Activated B cell treated with CpG ODN at 0.5 μM for 24 hours (primary cell): Measurements from ENCODE around the gene TTC9. TPM values are rescaled to one million over a fixed set of nuclear protein-coding genes. Genes with fewer than 3 reads are reported as not detected.

Experiments
- ATAC-seq: fragments of 200-7000 bp; cut with Tn5 transposase; one replicate; pipeline ENCODE4 v1.10.0; 2021; ENCODE audit warnings: low read depth, mild to moderate bottlenecking, moderate library complexity
- CTCF ChIA-PET: fragments of 350-600 bp; sonication (Branson Sonifier 250); formaldehyde crosslinking; loops from one replicate; lab custom pipeline; 2021; ENCODE audit warnings: antibody characterized with exemption; lab: Charles Lee
- POLR2A ChIA-PET: fragments of 350-600 bp; sonication (Branson Sonifier 250); formaldehyde crosslinking; loops from one replicate; lab custom pipeline; 2021; ENCODE audit warnings: antibody characterized with exemption; lab: Charles Lee
- DNase-seq: peaks from one replicate; pipeline ENCODE4 v3.0.0; 2022
- H3K27ac Mint-ChIP-seq: one replicate; pipeline ENCODE4 v1.8.0; 2020; ENCODE audit warnings: mixed read lengths
- H3K27me3 Mint-ChIP-seq: one replicate; pipeline ENCODE4 v1.8.0; 2021; ENCODE audit warnings: mixed read lengths
- H3K36me3 Mint-ChIP-seq: one replicate; pipeline ENCODE4 v1.8.0; 2021; ENCODE audit warnings: low read depth, mixed read lengths
- H3K4me1 Mint-ChIP-seq: one replicate; pipeline ENCODE4 v1.8.0; 2021; ENCODE audit warnings: mixed read lengths
- H3K4me3 Mint-ChIP-seq: one replicate; pipeline ENCODE4 v1.8.0; 2020; ENCODE audit warnings: mild to moderate bottlenecking, mixed read lengths
- H3K9me3 Mint-ChIP-seq: one replicate; pipeline ENCODE4 v1.8.0; 2020; ENCODE audit warnings: mixed read lengths
- intact Hi-C: fragments of 100-400 bp; cut with micrococcal nuclease; formaldehyde crosslinking; loops from one replicate; pipeline ENCODE4 v1.15.1; 2024
- total RNA-seq: library from RNA; stranded (reverse); gene quantifications from 2 replicates; pipeline ENCODE4 v1.2.3, GENCODE V29; 2022
- TF ChIP-seq, protein P1 (sequence below): fragments of 200-600 bp; IDR thresholded peaks from one replicate; pipeline ENCODE4 v1.8.0; 2022; ENCODE audit warnings: antibody characterized with exemption, mild to moderate bottlenecking

TTC9 gene
- total RNA-seq, 1 donor from 2014 or later, result 12.4 TPM

DNA sequence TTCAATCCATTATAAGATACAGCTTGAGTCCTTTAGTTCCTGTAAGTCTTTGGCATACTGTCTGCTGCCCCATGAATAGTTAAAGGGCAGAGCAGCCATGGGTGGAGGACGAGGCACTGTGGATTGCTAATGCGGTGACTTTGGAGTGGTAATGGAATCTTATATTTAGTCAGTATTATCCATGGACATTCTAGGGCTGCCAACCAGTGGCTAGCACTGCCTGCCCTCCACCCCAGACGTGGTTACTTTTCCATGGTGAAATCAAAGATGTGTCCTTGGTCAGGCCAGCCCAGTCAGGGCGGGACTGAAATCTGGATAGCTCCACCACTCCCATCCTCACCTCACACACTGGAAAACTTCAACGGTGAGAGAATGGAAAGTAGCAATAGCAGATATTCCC lies 2.3 kb downstream of the TTC9 start:
- no peaks in the 10 kb centered on the region for H3K27me3 Mint-ChIP-seq
- H3K36me3 Mint-ChIP-seq, result peaks cover 23% of the 10 kb centered on the region
- TF ChIP-seq, protein P1, sequence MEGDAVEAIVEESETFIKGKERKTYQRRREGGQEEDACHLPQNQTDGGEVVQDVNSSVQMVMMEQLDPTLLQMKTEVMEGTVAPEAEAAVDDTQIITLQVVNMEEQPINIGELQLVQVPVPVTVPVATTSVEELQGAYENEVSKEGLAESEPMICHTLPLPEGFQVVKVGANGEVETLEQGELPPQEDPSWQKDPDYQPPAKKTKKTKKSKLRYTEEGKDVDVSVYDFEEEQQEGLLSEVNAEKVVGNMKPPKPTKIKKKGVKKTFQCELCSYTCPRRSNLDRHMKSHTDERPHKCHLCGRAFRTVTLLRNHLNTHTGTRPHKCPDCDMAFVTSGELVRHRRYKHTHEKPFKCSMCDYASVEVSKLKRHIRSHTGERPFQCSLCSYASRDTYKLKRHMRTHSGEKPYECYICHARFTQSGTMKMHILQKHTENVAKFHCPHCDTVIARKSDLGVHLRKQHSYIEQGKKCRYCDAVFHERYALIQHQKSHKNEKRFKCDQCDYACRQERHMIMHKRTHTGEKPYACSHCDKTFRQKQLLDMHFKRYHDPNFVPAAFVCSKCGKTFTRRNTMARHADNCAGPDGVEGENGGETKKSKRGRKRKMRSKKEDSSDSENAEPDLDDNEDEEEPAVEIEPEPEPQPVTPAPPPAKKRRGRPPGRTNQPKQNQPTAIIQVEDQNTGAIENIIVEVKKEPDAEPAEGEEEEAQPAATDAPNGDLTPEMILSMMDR, result no peak
- ChIA-PET CTCF (interaction anchor here (0.6 to 4.2 kb wide), 3 partner anchors 43 to 1841 kb away, joined by 3 to 26 read pairs (median 3); no protein-coding TSS in a partner anchor), POLR2A (interaction anchor here (0.5 to 6.5 kb wide), 4 partner anchors 13 to 170 kb away, joined by 6 to 172 read pairs (median 28); partner anchors contain the start of gene MAP3K9)
- no peak for DNase-seq
- H3K4me1 Mint-ChIP-seq, result peaks cover 76% of the 10 kb centered on the region
- H3K9me3 Mint-ChIP-seq, result no peaks in the 10 kb centered on the region
- ATAC-seq, result no peak
- peak overlapping the region; percentile 91 for H3K27ac Mint-ChIP-seq
- H3K4me3 Mint-ChIP-seq, result peak overlapping the region; percentile 94
- intact Hi-C loops, result loop anchor here (1.0 kb wide), 1 partner anchor 173 kb away; no protein-coding TSS in a partner anchor

DNA sequence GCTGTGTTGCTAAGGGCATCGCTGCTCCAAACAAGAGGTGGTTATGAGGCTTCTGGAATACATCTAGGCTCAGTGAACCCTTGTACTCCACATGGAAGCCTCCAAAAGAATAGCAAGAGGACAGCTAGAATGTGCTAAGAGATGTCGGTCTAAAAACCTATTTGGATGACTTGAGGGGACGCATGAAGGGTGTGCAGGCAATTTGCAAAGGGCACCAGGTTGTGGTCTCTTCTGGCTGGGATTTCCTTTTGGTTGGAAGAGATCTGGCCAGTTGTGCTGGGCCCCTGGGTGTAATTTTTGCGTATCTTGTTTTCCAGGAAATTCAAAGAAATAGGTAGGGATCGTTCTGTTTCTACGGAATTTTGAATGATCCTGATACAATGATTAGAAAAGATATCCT lies 4.2 kb downstream of the TTC9 start:
- ChIA-PET CTCF (interaction anchor here (1.5 kb wide), 1 partner anchor 23 kb away, joined by 5 read pairs; no protein-coding TSS in a partner anchor), POLR2A (interaction anchor here (0.6 to 6.5 kb wide), 2 partner anchors 11 to 20 kb away, joined by 6 to 172 read pairs; no protein-coding TSS in a partner anchor)
- no peak for DNase-seq
- H3K9me3 Mint-ChIP-seq, result no peaks in the 10 kb centered on the region
- TF ChIP-seq, protein P1, result no peak
- H3K36me3 Mint-ChIP-seq, result peaks cover 35% of the 10 kb centered on the region
- H3K27me3 Mint-ChIP-seq, result no peaks in the 10 kb centered on the region
- H3K4me1 Mint-ChIP-seq, result peaks cover 76% of the 10 kb centered on the region
- H3K27ac Mint-ChIP-seq, result peak overlapping the region; percentile 65
- intact Hi-C loops, result no loop called here
- no peak overlapping the region for H3K4me3 Mint-ChIP-seq
- no peak for ATAC-seq

DNA sequence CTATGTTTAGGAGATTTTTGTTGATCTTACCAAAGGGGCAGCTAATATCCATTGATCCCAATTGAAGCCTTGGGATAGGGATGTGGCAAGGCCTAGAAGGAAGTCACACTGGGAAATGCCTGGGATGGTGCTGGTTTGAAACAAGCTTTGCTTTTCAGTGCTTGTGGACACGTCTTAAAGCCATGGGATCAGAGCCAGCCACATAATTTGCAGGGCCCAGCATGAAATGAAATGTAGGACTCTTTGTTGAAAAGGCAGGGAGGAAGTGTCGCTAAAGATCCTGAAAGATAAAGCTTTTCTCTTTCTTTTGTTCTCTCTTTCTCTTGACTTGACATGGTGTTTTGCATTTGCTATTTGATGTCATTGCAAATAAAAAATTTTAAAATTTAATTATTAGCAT lies 5.0 kb downstream of the TTC9 start:
- TF ChIP-seq, protein P1, result no peak
- Mint-ChIP-seq H3K27me3 (no peaks in the 10 kb centered on the region), H3K4me3 (no peak overlapping the region), H3K4me1 (peaks cover 76% of the 10 kb centered on the region), H3K27ac (peak overlapping the region; percentile 35), H3K9me3 (no peaks in the 10 kb centered on the region), H3K36me3 (peaks cover 35% of the 10 kb centered on the region)
- CTCF ChIA-PET, result no interaction called here
- POLR2A ChIA-PET, result interaction anchor here (6.5 kb wide), 1 partner anchor 10 kb away, joined by 172 read pairs; no protein-coding TSS in a partner anchor
- intact Hi-C loops, result no loop called here
- ATAC-seq, result no peak
- DNase-seq, result no peak

DNA sequence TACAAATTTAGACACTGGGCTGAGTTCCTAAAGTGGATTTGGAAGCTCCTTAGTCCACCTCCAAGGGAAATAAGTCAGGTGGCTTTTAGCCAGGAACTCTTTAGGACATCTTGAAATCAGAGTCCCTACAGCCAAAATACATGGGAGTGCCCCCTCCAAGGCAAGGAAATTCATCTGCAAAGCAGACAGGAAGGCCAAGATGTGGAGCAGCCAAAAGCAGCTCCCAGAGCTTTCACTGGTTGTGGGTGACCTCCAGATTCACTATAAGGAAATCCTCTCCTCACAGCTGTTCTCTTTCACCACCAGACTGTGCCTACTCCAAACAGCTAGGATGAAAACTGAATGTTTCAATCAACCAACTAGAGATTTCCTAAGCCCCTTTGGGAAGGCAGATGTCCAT lies 6.6 kb downstream of the TTC9 start:
- H3K4me3 Mint-ChIP-seq, result no peak overlapping the region

DNA sequence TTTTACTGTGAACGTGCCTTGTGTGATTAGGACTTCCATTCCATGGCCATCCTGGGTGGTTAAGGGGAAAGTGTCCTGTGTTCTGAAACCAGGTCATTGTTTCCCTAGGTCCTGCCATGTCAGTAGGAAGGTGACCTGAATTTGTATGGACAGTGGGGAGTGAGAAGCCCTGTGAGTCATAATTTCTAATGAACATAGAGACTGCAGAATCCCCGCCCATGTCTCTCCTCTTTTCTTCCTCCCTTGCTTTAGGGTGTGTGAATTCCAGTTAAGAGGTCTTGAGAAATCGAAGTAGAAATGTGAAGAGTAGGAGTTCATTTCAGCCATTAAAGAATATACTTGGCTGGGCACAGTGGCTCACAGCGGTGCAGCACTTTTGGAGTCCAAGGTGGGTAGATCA lies 8.1 kb downstream of the TTC9 start:
- Mint-ChIP-seq H3K36me3 (peaks cover 46% of the 10 kb centered on the region), H3K9me3 (no peaks in the 10 kb centered on the region), H3K4me1 (peaks cover 77% of the 10 kb centered on the region), H3K4me3 (no peak overlapping the region), H3K27me3 (no peaks in the 10 kb centered on the region), H3K27ac (peak overlapping the region; percentile 19)
- TF ChIP-seq, protein P1, result no peak
- ChIA-PET CTCF (no interaction called here), POLR2A (interaction anchor here (1.1 kb wide), 1 partner anchor 64 kb away, joined by 3 read pairs; no protein-coding TSS in a partner anchor)
- intact Hi-C loops, result loop anchor here (10.0 kb wide), 1 partner anchor 1035 kb away; the partner anchor contains the start of gene SUSD6
- ATAC-seq (no peak), DNase-seq (no peak)

More for the DNA sequence above, 6.6 kb downstream of the TTC9 start:
- H3K27me3 Mint-ChIP-seq, result no peaks in the 10 kb centered on the region
- intact Hi-C loops, result no loop called here
- H3K4me1 Mint-ChIP-seq, result peaks cover 78% of the 10 kb centered on the region
- ATAC-seq (no peak), DNase-seq (no peak)
- H3K9me3 Mint-ChIP-seq, result no peaks in the 10 kb centered on the region
- peak overlapping the region; percentile 27 for H3K27ac Mint-ChIP-seq
- TF ChIP-seq, protein P1, result no peak
- ChIA-PET POLR2A (interaction anchor here (0.6 to 1.0 kb wide), 2 partner anchors 19 to 48 kb away, joined by 3 to 7 read pairs; partner anchors contain the start of gene MED6), CTCF (interaction anchor here (1.0 to 1.8 kb wide), 3 partner anchors 11 to 169 kb away, joined by 3 to 5 read pairs (median 3); no protein-coding TSS in a partner anchor)
- peaks cover 42% of the 10 kb centered on the region for H3K36me3 Mint-ChIP-seq
